A549 (cell line): Measurements from ENCODE around the gene RNU1-1. TPM values are rescaled to one million over a fixed set of nuclear protein-coding genes. Genes with fewer than 3 reads are reported as not detected.

Experiments
- polyA plus RNA-seq, 4 experiments: library from polyadenylated mRNA; depleted of rRNA in 3 of 4; stranded (reverse); fragments of >200 nt; fragmentation: RNase III in 1 of 4; extraction: RNeasy Plus Mini Kit Qiagen cat#74134 plus additional on column Dnase treatment in 1 of 4; gene quantifications; 2 replicates in 3 of 4; 3 replicates in 1 of 4; pipeline ENCODE4 v1.2.3, GENCODE V29; 2011 to 2017
- small RNA-seq, 6 experiments: library from RNA; depleted of rRNA; stranded (forward); fragments of <200 nt; gene quantifications; one replicate each; pipeline ENCODE3, GENCODE V24; 2012

RNU1-1 gene
- polyA plus RNA-seq, 2 of the 4 experiments (the other 2 are of a cell fraction) = 6.6 to 56.2 TPM

Small RNA genes within 50 kb of the gene (small RNA-seq; reads per million reads assigned to genes)
- 0 reads per million in 6 experiments for gene RNU1-1
- 0 reads per million in 6 experiments for gene RNU1-6P

Other genes starting within 250 kb of the RNU1-1 start
- 12.4 and 14.0 TPM in 2 replicates for gene FBXO42, start 161.8 kb downstream of the RNU1-1 start, polyA plus RNA-seq (2011; rRNA removed)
- gene FBXO42, start 161.8 kb downstream of the RNU1-1 start, polyA plus RNA-seq (2017; fragmentation: RNase III; extraction: RNeasy Plus Mini Kit Qiagen cat#74134 plus additional on column Dnase treatment) = 4.7 to 5.8 TPM (median 5.4 TPM) in 3 replicates
- 56.8 and 62.9 TPM in 2 replicates for gene SZRD1, start 147.0 kb downstream of the RNU1-1 start, polyA plus RNA-seq (2011; rRNA removed)
- gene SZRD1, start 147.0 kb downstream of the RNU1-1 start, polyA plus RNA-seq (2017; fragmentation: RNase III; extraction: RNeasy Plus Mini Kit Qiagen cat#74134 plus additional on column Dnase treatment) = 88.9 to 91.9 TPM (median 90.7 TPM) in 3 replicates
- gene SPATA21, start 76.9 kb downstream of the RNU1-1 start, polyA plus RNA-seq (2011; rRNA removed) = 0.08 and 0.15 TPM in 2 replicates
- 0.09 to 0.12 TPM (median 0.10 TPM) in 3 replicates for gene SPATA21, start 76.9 kb downstream of the RNU1-1 start, polyA plus RNA-seq (2017; fragmentation: RNase III; extraction: RNeasy Plus Mini Kit Qiagen cat#74134 plus additional on column Dnase treatment)
- gene NECAP2, start 73.6 kb downstream of the RNU1-1 start, polyA plus RNA-seq (2011; rRNA removed) = 38.5 and 40.3 TPM in 2 replicates
- 28.4 to 29.7 TPM (median 29.4 TPM) in 3 replicates for gene NECAP2, start 73.6 kb downstream of the RNU1-1 start, polyA plus RNA-seq (2017; fragmentation: RNase III; extraction: RNeasy Plus Mini Kit Qiagen cat#74134 plus additional on column Dnase treatment)
- 36.8 and 37.0 TPM in 2 replicates for gene NBPF1, start 99.3 kb upstream of the RNU1-1 start, polyA plus RNA-seq (2011; rRNA removed)
- gene NBPF1, start 99.3 kb upstream of the RNU1-1 start, polyA plus RNA-seq (2017; fragmentation: RNase III; extraction: RNeasy Plus Mini Kit Qiagen cat#74134 plus additional on column Dnase treatment) = 23.0 to 24.5 TPM (median 23.9 TPM) in 3 replicates
- 56.2 TPM in 1 of 2 replicates, not detected in the other for gene RNU1-3, start 152.7 kb upstream of the RNU1-1 start, polyA plus RNA-seq (2011; rRNA removed)
- 6.5 to 8.5 TPM (median 6.6 TPM) in 3 replicates for gene RNU1-3, start 152.7 kb upstream of the RNU1-1 start, polyA plus RNA-seq (2017; fragmentation: RNase III; extraction: RNeasy Plus Mini Kit Qiagen cat#74134 plus additional on column Dnase treatment)
- gene RNU1-4, start 226.2 kb upstream of the RNU1-1 start, polyA plus RNA-seq (2011; rRNA removed) = 56.2 TPM in 1 of 2 replicates, not detected in the other
- gene RNU1-4, start 226.2 kb upstream of the RNU1-1 start, polyA plus RNA-seq (2017; fragmentation: RNase III; extraction: RNeasy Plus Mini Kit Qiagen cat#74134 plus additional on column Dnase treatment) = 6.5 to 8.5 TPM (median 6.6 TPM) in 3 replicates